ENCODE measurements around the gene MAP2K2.

Gene MAP2K2

DNA sequence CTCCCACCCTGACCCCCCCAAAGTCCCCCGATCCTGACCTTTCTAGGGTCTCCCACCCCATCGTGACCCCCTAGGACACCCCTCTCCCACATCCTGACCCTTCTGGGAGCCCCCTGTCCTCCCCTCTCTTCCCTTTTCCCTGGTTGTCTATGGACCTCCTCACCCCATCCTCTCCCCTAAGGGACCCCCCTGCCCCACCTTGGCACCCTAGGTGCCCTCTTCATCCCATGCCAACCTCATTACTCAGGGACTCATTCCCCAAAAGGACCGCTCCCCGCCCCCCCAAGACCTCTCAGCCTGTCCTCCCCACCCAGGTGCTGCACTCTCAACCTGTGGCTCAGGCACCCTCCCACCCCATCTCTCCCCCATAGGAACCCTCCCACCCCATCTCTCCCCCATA is 2.1 kb downstream of the MAP2K2 start:
- Histone ChIP-seq H3K23ac (ENCODE audit: low read length in 2 of 2) (no peak overlapping the region), H3K9me3 (ENCODE audit: control insufficient read depth, low read length) (no peaks in the 10 kb centered on the region), H3K27me3 (ENCODE audit: control insufficient read depth in 1 of 2, insufficient read depth in 1 of 2, low read length in 2 of 2) (no peaks in the 10 kb centered on the region), H3K4me2 (ENCODE audit: low read length, poor library complexity, severe bottlenecking) (peak overlapping the region; percentile 19), H3K4me1 (ENCODE audit: control insufficient read depth, insufficient read depth, low read depth, low read length) (peaks cover 23% of the 10 kb centered on the region), H3K79me1 (replicated peaks; ENCODE audit: low read length, poor library complexity, severe bottlenecking) (peaks cover 11% of the 10 kb centered on the region), H3K27ac (ENCODE audit: low read length, poor library complexity, severe bottlenecking) (no peak overlapping the region), H3K9ac (ENCODE audit: low read length) (no peak overlapping the region), H3K4me3 (ENCODE audit: insufficient read depth in 1 of 2, low read depth in 1 of 2, low read length in 2 of 2) (no peak overlapping the region), H2AK5ac (ENCODE audit: low read length, severe bottlenecking) (no peak overlapping the region), H3K4ac (ENCODE audit: low read depth in 1 of 2, low read length in 2 of 2) (no peak overlapping the region), H2BK5ac (ENCODE audit: low read depth, low read length, poor library complexity, severe bottlenecking) (no peak overlapping the region), H2AFZ (ENCODE audit: low read depth, low read length) (no peak overlapping the region), H3K36me3 (ENCODE audit: control insufficient read depth in 1 of 2, insufficient read depth in 2 of 2, low read depth in 1 of 2, low read length in 2 of 2) (peaks cover 22 to 37% of the 10 kb centered on the region in 2 experiments), H2BK120ac (ENCODE audit: low read depth, low read length) (no peak overlapping the region), H2BK12ac (ENCODE audit: low read length in 2 of 2) (no peak overlapping the region), H4K91ac (ENCODE audit: low read length) (no peak overlapping the region), H2BK15ac (ENCODE audit: low read depth, poor library complexity, severe bottlenecking) (no peak overlapping the region), H3K14ac (ENCODE audit: low read length in 2 of 2) (no peak overlapping the region), H4K8ac (ENCODE audit: low read length) (no peak overlapping the region), H3K18ac (ENCODE audit: low read depth in 1 of 2, low read length in 2 of 2) (no peak overlapping the region)
- DNase-seq, result no peak
- WGBS, result 97% methylated on average over 4 of the region's 4 CpGs

DNA sequence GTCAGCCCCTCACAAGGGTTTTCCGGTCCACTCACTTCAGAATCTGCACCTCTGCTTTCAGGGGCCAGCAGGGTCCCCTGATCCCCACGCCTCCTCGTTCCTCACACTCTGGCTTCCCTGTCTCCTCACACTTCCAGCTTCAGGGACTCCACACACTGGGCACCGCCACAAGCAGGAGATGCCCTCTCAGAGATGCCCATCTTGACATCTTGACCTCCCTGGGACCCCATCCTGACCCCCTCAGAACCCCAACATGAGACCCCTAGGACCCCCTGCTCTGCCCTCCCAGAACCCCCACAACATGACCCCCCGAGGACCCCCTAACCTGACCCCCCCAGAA is 2.7 kb downstream of the MAP2K2 start:
- Histone ChIP-seq H3K4me1 (ENCODE audit: control insufficient read depth, insufficient read depth, low read depth, low read length) (peaks cover 23% of the 10 kb centered on the region), H3K4me3 (ENCODE audit: insufficient read depth in 1 of 2, low read depth in 1 of 2, low read length in 2 of 2) (peak overlapping the region in 1 of 2 experiments; percentile 54), H3K9ac (ENCODE audit: low read length) (peak overlapping the region; percentile 14), H3K18ac (ENCODE audit: low read depth in 1 of 2, low read length in 2 of 2) (no peak overlapping the region), H2BK5ac (ENCODE audit: low read depth, low read length, poor library complexity, severe bottlenecking) (no peak overlapping the region), H3K4me2 (ENCODE audit: low read length, poor library complexity, severe bottlenecking) (no peak overlapping the region), H3K27me3 (ENCODE audit: control insufficient read depth in 1 of 2, insufficient read depth in 1 of 2, low read length in 2 of 2) (no peaks in the 10 kb centered on the region), H4K8ac (ENCODE audit: low read length) (no peak overlapping the region), H3K27ac (ENCODE audit: low read length, poor library complexity, severe bottlenecking) (no peak overlapping the region), H4K91ac (ENCODE audit: low read length) (no peak overlapping the region), H2BK15ac (ENCODE audit: low read depth, poor library complexity, severe bottlenecking) (no peak overlapping the region), H3K36me3 (ENCODE audit: control insufficient read depth in 1 of 2, insufficient read depth in 2 of 2, low read depth in 1 of 2, low read length in 2 of 2) (peaks cover 28 to 43% of the 10 kb centered on the region in 2 experiments), H3K9me3 (ENCODE audit: control insufficient read depth, low read length) (no peaks in the 10 kb centered on the region), H2AFZ (ENCODE audit: low read depth, low read length) (no peak overlapping the region), H3K79me1 (replicated peaks; ENCODE audit: low read length, poor library complexity, severe bottlenecking) (peaks cover 14% of the 10 kb centered on the region), H3K14ac (ENCODE audit: low read length in 2 of 2) (no peak overlapping the region), H3K23ac (ENCODE audit: low read length in 2 of 2) (peak overlapping the region in 1 of 2 experiments; percentile 46), H2BK120ac (ENCODE audit: low read depth, low read length) (no peak overlapping the region), H2AK5ac (ENCODE audit: low read length, severe bottlenecking) (no peak overlapping the region), H3K4ac (ENCODE audit: low read depth in 1 of 2, low read length in 2 of 2) (no peak overlapping the region), H2BK12ac (ENCODE audit: low read length in 2 of 2) (no peak overlapping the region)
- 98% methylated on average over 4 of the region's 5 CpGs for WGBS
- no peak for DNase-seq

DNA sequence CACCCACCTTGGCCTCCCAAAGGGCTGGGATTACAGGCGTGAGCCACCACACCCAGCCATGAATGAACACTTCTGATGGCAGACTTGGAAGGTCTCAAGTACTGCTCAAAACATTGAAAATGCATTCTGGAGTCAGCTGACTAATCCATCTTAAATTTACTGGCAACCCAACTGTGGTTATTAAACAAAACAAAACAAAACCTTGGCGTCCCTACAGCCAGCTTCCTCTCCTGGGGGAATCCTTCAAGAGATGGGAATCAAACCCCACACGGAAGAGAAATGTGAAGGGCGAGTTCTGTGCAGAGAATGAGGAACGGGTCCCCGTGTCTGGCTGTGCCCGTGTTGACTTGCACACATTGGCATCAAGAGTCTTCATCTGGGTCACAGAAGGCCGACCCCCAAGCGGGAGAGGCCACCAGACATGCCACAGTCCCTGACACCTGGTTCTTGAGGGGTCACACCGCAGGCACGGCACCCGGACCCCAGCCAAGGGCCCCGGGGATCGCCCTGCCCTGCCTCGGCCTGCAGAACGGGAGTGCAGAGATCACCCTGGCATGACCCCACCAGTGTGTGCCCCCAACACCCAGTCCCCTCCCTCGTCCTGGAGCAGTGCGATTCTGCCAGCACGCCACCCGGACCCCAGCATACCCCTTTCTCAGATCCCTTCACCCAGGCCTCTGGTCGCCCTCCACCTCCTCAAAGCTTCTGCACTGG is 3.2 kb downstream of the MAP2K2 start:
- H4K91ac ChIP-seq (ENCODE audit: low read length), result peak overlapping the region; percentile 7

DNA sequence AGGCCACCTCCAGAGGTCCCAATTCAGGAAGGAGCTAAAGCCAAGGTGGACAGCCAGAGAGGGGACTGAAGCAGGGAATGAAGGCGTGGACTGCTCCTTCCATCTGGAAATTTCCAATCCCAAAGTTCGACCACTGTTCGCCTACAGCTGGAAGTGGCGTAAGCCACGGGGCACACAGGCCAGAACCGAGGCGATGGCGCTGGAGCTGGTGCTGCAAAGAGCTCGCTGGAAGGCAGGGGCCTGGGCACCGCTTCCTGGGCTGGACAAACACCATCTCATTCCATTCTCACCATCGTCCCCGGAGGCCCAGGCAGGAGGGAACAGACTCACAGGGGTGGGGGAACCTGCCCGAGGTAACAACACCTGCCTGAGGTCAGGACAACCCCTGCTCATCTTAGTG is 4.2 kb downstream of the MAP2K2 start:
- Histone ChIP-seq H2AK5ac (ENCODE audit: low read length, severe bottlenecking) (no peak overlapping the region), H3K23ac (ENCODE audit: low read length in 2 of 2) (no peak overlapping the region), H4K8ac (ENCODE audit: low read length) (no peak overlapping the region), H3K14ac (ENCODE audit: low read length in 2 of 2) (no peak overlapping the region), H2AFZ (ENCODE audit: low read depth, low read length) (no peak overlapping the region), H3K27ac (ENCODE audit: low read length, poor library complexity, severe bottlenecking) (no peak overlapping the region), H2BK15ac (ENCODE audit: low read depth, poor library complexity, severe bottlenecking) (no peak overlapping the region), H2BK12ac (ENCODE audit: low read length in 2 of 2) (no peak overlapping the region), H3K9ac (ENCODE audit: low read length) (no peak overlapping the region), H3K4me1 (ENCODE audit: control insufficient read depth, insufficient read depth, low read depth, low read length) (peaks cover 23% of the 10 kb centered on the region), H3K9me3 (ENCODE audit: control insufficient read depth, low read length) (no peaks in the 10 kb centered on the region), H3K18ac (ENCODE audit: low read depth in 1 of 2, low read length in 2 of 2) (no peak overlapping the region), H2BK120ac (ENCODE audit: low read depth, low read length) (no peak overlapping the region), H3K4me2 (ENCODE audit: low read length, poor library complexity, severe bottlenecking) (no peak overlapping the region), H4K91ac (ENCODE audit: low read length) (no peak overlapping the region), H3K4ac (ENCODE audit: low read depth in 1 of 2, low read length in 2 of 2) (no peak overlapping the region), H3K36me3 (ENCODE audit: control insufficient read depth in 1 of 2, insufficient read depth in 2 of 2, low read depth in 1 of 2, low read length in 2 of 2) (peaks cover 42 to 57% of the 10 kb centered on the region in 2 experiments), H3K4me3 (ENCODE audit: insufficient read depth in 1 of 2, low read depth in 1 of 2, low read length in 2 of 2) (no peak overlapping the region), H3K79me1 (replicated peaks; ENCODE audit: low read length, poor library complexity, severe bottlenecking) (peaks cover 22% of the 10 kb centered on the region), H3K27me3 (ENCODE audit: control insufficient read depth in 1 of 2, insufficient read depth in 1 of 2, low read length in 2 of 2) (no peaks in the 10 kb centered on the region), H2BK5ac (ENCODE audit: low read depth, low read length, poor library complexity, severe bottlenecking) (no peak overlapping the region)
- 96% methylated on average over 13 of the region's 13 CpGs for WGBS
- DNase-seq, result no peak

More for the DNA sequence above, 3.2 kb downstream of the MAP2K2 start:
- Histone ChIP-seq H3K4me1 (ENCODE audit: control insufficient read depth, insufficient read depth, low read depth, low read length) (peaks cover 23% of the 10 kb centered on the region), H3K27me3 (ENCODE audit: control insufficient read depth in 1 of 2, insufficient read depth in 1 of 2, low read length in 2 of 2) (no peaks in the 10 kb centered on the region), H3K27ac (ENCODE audit: low read length, poor library complexity, severe bottlenecking) (no peak overlapping the region), H3K4me3 (ENCODE audit: insufficient read depth in 1 of 2, low read depth in 1 of 2, low read length in 2 of 2) (peak overlapping the region in 1 of 2 experiments; percentile 54), H3K14ac (ENCODE audit: low read length in 2 of 2) (peak overlapping the region in 1 of 2 experiments; percentile 22), H3K79me1 (replicated peaks; ENCODE audit: low read length, poor library complexity, severe bottlenecking) (peaks cover 16% of the 10 kb centered on the region), H2BK15ac (ENCODE audit: low read depth, poor library complexity, severe bottlenecking) (no peak overlapping the region), H4K8ac (ENCODE audit: low read length) (no peak overlapping the region), H2BK120ac (ENCODE audit: low read depth, low read length) (no peak overlapping the region), H2AFZ (ENCODE audit: low read depth, low read length) (no peak overlapping the region), H2BK12ac (ENCODE audit: low read length in 2 of 2) (no peak overlapping the region), H2BK5ac (ENCODE audit: low read depth, low read length, poor library complexity, severe bottlenecking) (no peak overlapping the region), H3K18ac (ENCODE audit: low read depth in 1 of 2, low read length in 2 of 2) (no peak overlapping the region), H2AK5ac (ENCODE audit: low read length, severe bottlenecking) (peak overlapping the region; percentile 19), H3K23ac (ENCODE audit: low read length in 2 of 2) (no peak overlapping the region), H3K9ac (ENCODE audit: low read length) (peak overlapping the region; percentile 14), H3K4ac (ENCODE audit: low read depth in 1 of 2, low read length in 2 of 2) (no peak overlapping the region), H3K4me2 (ENCODE audit: low read length, poor library complexity, severe bottlenecking) (no peak overlapping the region), H3K9me3 (ENCODE audit: control insufficient read depth, low read length) (no peaks in the 10 kb centered on the region), H3K36me3 (ENCODE audit: control insufficient read depth in 1 of 2, insufficient read depth in 2 of 2, low read depth in 1 of 2, low read length in 2 of 2) (peaks cover 32 to 48% of the 10 kb centered on the region in 2 experiments)
- peak; percentile 20 for DNase-seq
- 89% methylated on average over 21 of the region's 21 CpGs for WGBS
